ENCODE results near the gene INMT.

Gene INMT

GRCh38 chr7:30750683-30751650 lies 968 bp upstream of the INMT start:
- no peak for DNase-seq (ENCODE audit: low read depth in 2 of 2, low spot score in 1 of 2)

GRCh38 chr7:30752484-30752883 lies 549 bp downstream of the INMT start:
- no peak for DNase-seq (ENCODE audit: low read depth in 2 of 2, low spot score in 1 of 2)

- DNase-seq (ENCODE audit: low read depth in 2 of 2, low spot score in 1 of 2): no peak
Observed at GRCh38 chr7:30752979-30753378, 1.0 kb downstream of the INMT start.

GRCh38 chr7:30754315-30754877 lies 2.5 kb downstream of the INMT start:
- no peak for DNase-seq (ENCODE audit: low read depth in 2 of 2, low spot score in 1 of 2)

- no peak for DNase-seq (ENCODE audit: low read depth in 2 of 2, low spot score in 1 of 2)
Observed at GRCh38 chr7:30755384-30756154, 3.6 kb downstream of the INMT start.

GRCh38 chr7:30757342-30757692 lies 5.4 kb downstream of the INMT start:
- no peak for DNase-seq (ENCODE audit: low read depth in 2 of 2, low spot score in 1 of 2)

GRCh38 chr7:30760514-30761213 lies 8.7 kb downstream of the INMT start:
- DNase-seq (ENCODE audit: low read depth in 2 of 2, low spot score in 1 of 2): no peak

GRCh38 chr7:30761214-30762156 lies 9.6 kb downstream of the INMT start:
- DNase-seq (ENCODE audit: low read depth in 2 of 2, low spot score in 1 of 2): no peak

- DNase-seq (ENCODE audit: low read depth in 2 of 2, low spot score in 1 of 2): no peak
Observed at GRCh38 chr7:30764030-30764975, 12.4 kb downstream of the INMT start.

- DNase-seq (ENCODE audit: low read depth in 2 of 2, low spot score in 1 of 2): no peak
Observed at GRCh38 chr7:30765408-30765807, 13.5 kb downstream of the INMT start.

GRCh38 chr7:30770845-30771173 lies 18.9 kb downstream of the INMT start:
- DNase-seq (ENCODE audit: low read depth in 2 of 2, low spot score in 1 of 2): no peak

- DNase-seq (ENCODE audit: low read depth in 2 of 2, low spot score in 1 of 2): peak; percentile 10 to 39
Observed at GRCh38 chr7:30771174-30771879, 19.4 kb downstream of the INMT start, which contains the start of gene MINDY4. Gene MINDY4, plus strand, starts transcription at chr7:30771417. Its CDS starts 77 bp downstream, at chr7:30771494.

GRCh38 chr7:30771880-30772425 lies 20.0 kb downstream of the INMT start:
- DNase-seq (ENCODE audit: low read depth in 2 of 2, low spot score in 1 of 2): no peak

GRCh38 chr7:30772984-30773383 lies 21.0 kb downstream of the INMT start:
- DNase-seq (ENCODE audit: low read depth in 2 of 2, low spot score in 1 of 2): no peak

GRCh38 chr7:30775992-30776391 lies 24.1 kb downstream of the INMT start:
- no peak for DNase-seq (ENCODE audit: low read depth in 2 of 2, low spot score in 1 of 2)

- no peak for DNase-seq (ENCODE audit: low read depth in 2 of 2, low spot score in 1 of 2)
Observed at GRCh38 chr7:30776971-30777370, 25.0 kb downstream of the INMT start.

GRCh38 chr7:30778255-30779025 lies 26.5 kb downstream of the INMT start:
- no peak for DNase-seq (ENCODE audit: low read depth in 2 of 2, low spot score in 1 of 2)
